ENCODE results near the gene XPNPEP2. TPM values are rescaled to one million over a fixed set of nuclear protein-coding genes. Genes with fewer than 3 reads are reported as not detected.

XPNPEP2 gene
- total RNA-seq, 2 donors from 2014 or later = 0.20 to 0.31 TPM

DNA sequence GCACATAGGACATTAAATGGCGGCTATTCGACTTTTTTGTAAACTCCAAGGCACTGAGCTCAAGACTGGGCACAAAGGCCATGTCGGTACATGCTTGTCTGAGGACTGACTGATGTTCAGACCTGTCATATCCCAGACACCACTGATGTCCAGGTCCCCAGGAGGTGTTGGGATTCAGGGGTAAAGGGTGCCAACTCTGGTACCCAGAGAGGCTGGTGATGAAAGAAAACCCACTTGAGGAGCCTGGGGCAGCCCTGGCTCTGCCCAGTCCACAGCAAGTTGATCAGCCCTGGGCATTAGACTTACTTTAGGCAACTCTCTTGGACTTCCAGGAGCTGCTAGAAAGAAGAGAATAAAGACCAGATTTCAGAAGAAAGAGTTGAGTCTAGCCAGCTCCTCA lies 59.7 kb downstream of the XPNPEP2 start:
- no peak overlapping the region for H3K27ac Mint-ChIP-seq

DNA sequence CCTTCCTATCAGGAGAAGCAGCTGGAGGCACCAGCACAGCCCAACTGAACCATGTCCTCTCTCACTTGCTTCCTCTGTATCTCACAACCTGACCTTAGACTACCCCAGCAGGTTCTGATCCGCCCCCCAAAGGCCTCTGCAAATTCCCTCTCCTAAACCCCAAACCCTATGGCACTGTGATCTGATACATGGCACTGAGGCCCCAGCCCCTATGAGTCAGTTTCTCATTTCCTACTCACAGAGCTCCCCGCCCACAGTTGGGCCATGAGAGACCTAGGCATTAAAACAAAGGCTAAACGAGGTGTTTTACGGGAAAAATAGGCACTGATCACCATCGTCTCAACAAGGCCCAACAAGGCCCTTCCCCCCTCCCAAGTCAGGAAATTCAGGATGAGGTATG lies 60.1 kb downstream of the XPNPEP2 start:
- Mint-ChIP-seq H3K27ac (no peak overlapping the region), H3K9me3 (peaks cover 13% of the 10 kb centered on the region), H3K36me3 (ENCODE audit: low read depth) (peaks cover 21% of the 10 kb centered on the region), H3K4me1 (no peaks in the 10 kb centered on the region), H3K4me3 (no peak overlapping the region), H3K27me3 (ENCODE audit: insufficient read depth) (no peaks in the 10 kb centered on the region)
- no peak overlapping the region for H3K27ac ChIP-seq (ENCODE audit: low read depth, low read length)
- TF ChIP-seq, protein P1, sequence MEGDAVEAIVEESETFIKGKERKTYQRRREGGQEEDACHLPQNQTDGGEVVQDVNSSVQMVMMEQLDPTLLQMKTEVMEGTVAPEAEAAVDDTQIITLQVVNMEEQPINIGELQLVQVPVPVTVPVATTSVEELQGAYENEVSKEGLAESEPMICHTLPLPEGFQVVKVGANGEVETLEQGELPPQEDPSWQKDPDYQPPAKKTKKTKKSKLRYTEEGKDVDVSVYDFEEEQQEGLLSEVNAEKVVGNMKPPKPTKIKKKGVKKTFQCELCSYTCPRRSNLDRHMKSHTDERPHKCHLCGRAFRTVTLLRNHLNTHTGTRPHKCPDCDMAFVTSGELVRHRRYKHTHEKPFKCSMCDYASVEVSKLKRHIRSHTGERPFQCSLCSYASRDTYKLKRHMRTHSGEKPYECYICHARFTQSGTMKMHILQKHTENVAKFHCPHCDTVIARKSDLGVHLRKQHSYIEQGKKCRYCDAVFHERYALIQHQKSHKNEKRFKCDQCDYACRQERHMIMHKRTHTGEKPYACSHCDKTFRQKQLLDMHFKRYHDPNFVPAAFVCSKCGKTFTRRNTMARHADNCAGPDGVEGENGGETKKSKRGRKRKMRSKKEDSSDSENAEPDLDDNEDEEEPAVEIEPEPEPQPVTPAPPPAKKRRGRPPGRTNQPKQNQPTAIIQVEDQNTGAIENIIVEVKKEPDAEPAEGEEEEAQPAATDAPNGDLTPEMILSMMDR (conservative IDR thresholded peaks at IDR 0.05) = no peak
- no peak overlapping the region for H3K9ac ChIP-seq (ENCODE audit: extremely low read depth, low read length, poor library complexity, severe bottlenecking)
- peaks cover 12% of the 10 kb centered on the region for H3K36me3 ChIP-seq (ENCODE audit: control insufficient read depth, insufficient read depth, low read length)
- 96% methylated on average over 4 to 5 of the region's 5 CpGs for WGBS, 2 experiments (ENCODE audit: insufficient coverage in 1 of 2, insufficient read length in 1 of 2)
- H3K27me3 ChIP-seq (ENCODE audit: control insufficient read depth, insufficient read depth, low read length, poor library complexity, severe bottlenecking) = no peaks in the 10 kb centered on the region
- no peak overlapping the region for H3K4me3 ChIP-seq (ENCODE audit: low read length)
- no peaks in the 10 kb centered on the region for H3K9me3 ChIP-seq (ENCODE audit: control insufficient read depth, low read length)
- DNase-seq = no peak
- H3K4me1 ChIP-seq (ENCODE audit: control insufficient read depth, insufficient read depth, low read length) = no peaks in the 10 kb centered on the region

More for the DNA sequence above, 59.7 kb downstream of the XPNPEP2 start:
- no peak overlapping the region for H3K4me3 ChIP-seq (ENCODE audit: low read length)
- Mint-ChIP-seq H3K4me1 (no peaks in the 10 kb centered on the region), H3K27me3 (ENCODE audit: insufficient read depth) (no peaks in the 10 kb centered on the region), H3K36me3 (ENCODE audit: low read depth) (peaks cover 17% of the 10 kb centered on the region), H3K9me3 (peaks cover 13% of the 10 kb centered on the region), H3K4me3 (no peak overlapping the region)
- peaks cover 8% of the 10 kb centered on the region for H3K36me3 ChIP-seq (ENCODE audit: control insufficient read depth, insufficient read depth, low read length)
- DNase-seq = no peak
- no peaks in the 10 kb centered on the region for H3K27me3 ChIP-seq (ENCODE audit: control insufficient read depth, insufficient read depth, low read length, poor library complexity, severe bottlenecking)
- WGBS, 2 experiments (ENCODE audit: insufficient coverage in 1 of 2, insufficient read length in 1 of 2) = 93 to 100% methylated on average over 2 to 3 of the region's 3 CpGs
- no peaks in the 10 kb centered on the region for H3K9me3 ChIP-seq (ENCODE audit: control insufficient read depth, low read length)
- TF ChIP-seq, protein P1 (conservative IDR thresholded peaks at IDR 0.05) = no peak
- H3K27ac ChIP-seq (ENCODE audit: low read depth, low read length) = no peak overlapping the region
- H3K4me1 ChIP-seq (ENCODE audit: control insufficient read depth, insufficient read depth, low read length) = no peaks in the 10 kb centered on the region
- H3K9ac ChIP-seq (ENCODE audit: extremely low read depth, low read length, poor library complexity, severe bottlenecking) = no peak overlapping the region

DNA sequence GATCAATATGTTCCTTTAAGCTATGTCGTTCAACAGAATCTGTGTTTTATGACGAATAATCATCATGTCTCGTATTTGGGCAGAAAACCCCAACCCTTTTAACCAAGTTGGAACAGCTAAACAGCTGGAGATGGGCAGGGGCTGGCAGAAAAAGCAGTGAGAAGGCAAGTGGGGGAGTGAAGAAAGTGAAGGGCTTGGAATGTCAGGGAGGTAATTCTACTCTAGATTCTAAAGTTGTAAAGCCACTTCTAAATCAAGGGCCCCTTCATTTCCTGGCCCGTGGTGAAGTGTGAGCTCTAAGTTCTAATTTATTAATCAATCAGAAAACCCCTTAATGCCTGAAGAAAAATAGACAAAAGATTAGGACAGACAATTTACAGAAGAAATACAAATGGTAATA lies 61.4 kb downstream of the XPNPEP2 start:
- Mint-ChIP-seq H3K27ac (no peak overlapping the region), H3K4me1 (no peaks in the 10 kb centered on the region), H3K36me3 (ENCODE audit: low read depth) (peaks cover 29% of the 10 kb centered on the region), H3K9me3 (peaks cover 9% of the 10 kb centered on the region), H3K4me3 (no peak overlapping the region), H3K27me3 (ENCODE audit: insufficient read depth) (no peaks in the 10 kb centered on the region)
- no peak overlapping the region for H3K4me3 ChIP-seq (ENCODE audit: low read length)
- H3K4me1 ChIP-seq (ENCODE audit: control insufficient read depth, insufficient read depth, low read length) = no peaks in the 10 kb centered on the region
- no peaks in the 10 kb centered on the region for H3K27me3 ChIP-seq (ENCODE audit: control insufficient read depth, insufficient read depth, low read length, poor library complexity, severe bottlenecking)
- WGBS, 2 experiments (ENCODE audit: insufficient coverage in 1 of 2, insufficient read length in 1 of 2) = 100% methylated on average over 3 of the region's 4 CpGs; no CpG with 5 or more reads in 1 of the 2 experiments
- DNase-seq = no peak
- TF ChIP-seq, protein P1 (conservative IDR thresholded peaks at IDR 0.05) = no peak
- H3K9me3 ChIP-seq (ENCODE audit: control insufficient read depth, low read length) = no peaks in the 10 kb centered on the region
- peaks cover 18% of the 10 kb centered on the region for H3K36me3 ChIP-seq (ENCODE audit: control insufficient read depth, insufficient read depth, low read length)
- no peak overlapping the region for H3K27ac ChIP-seq (ENCODE audit: low read depth, low read length)
- no peak overlapping the region for H3K9ac ChIP-seq (ENCODE audit: extremely low read depth, low read length, poor library complexity, severe bottlenecking)

Measured in endodermal cell (in vitro differentiated cells).